Measurements from ENCODE around the gene FAM216B. TPM values are rescaled to one million over a fixed set of nuclear protein-coding genes. Genes with fewer than 3 reads are reported as not detected.

FAM216B gene
- total RNA-seq (under 0.01 and 0.26 TPM in 2 replicates), polyA plus RNA-seq (not detected in 2 replicates), polyA minus RNA-seq (ENCODE audit: low replicate concordance) (0.37 TPM in 1 of 2 replicates, not detected in the other)
- polyA plus RNA-seq (2012) = not detected in 2 replicates

DNA sequence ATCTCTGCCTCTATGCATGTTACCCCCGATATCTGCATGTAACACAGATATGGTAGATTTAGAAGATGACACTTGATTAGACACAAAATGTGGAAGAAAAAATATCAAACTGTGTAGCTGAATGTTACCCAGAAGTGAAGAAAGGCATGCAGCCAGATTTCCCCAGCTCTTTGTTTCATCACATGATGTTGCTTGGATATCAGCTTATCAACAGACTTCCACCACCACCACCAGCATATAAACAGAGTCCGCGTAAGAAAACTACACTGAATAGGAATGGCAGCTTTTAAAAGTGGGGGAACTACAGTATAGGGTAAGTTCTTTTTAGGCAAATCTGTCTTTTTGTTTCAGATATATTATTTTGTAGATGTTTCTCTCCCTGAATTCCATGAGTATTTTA is at the start of gene FAM216B:
Gene FAM216B (plus strand): TSS at position 233 of the 400 bp plus-strand sequence. CDS start 2,484 bp downstream, outside the sequence.
- Histone ChIP-seq H3K27ac (ENCODE audit: insufficient read depth, low read length) (no peak within 1 kb of the TSS), H4K20me1 (ENCODE audit: control insufficient read depth, extremely low read depth, insufficient read depth, low read length) (no peaks in the 10 kb centered on the region), H3K4me1 (ENCODE audit: control insufficient read depth, extremely low read depth, insufficient read depth, low read length) (no peaks in the 10 kb centered on the region), H3K27me3 (ENCODE audit: control insufficient read depth, insufficient read depth, low read length) (no peaks in the 10 kb centered on the region), H3K4me2 (ENCODE audit: extremely low read depth, insufficient read depth, low read length) (no peak within 1 kb of the TSS), H3K9me3 (ENCODE audit: control insufficient read depth, insufficient read depth, low read depth, low read length) (no peaks in the 10 kb centered on the region), H3K36me3 (ENCODE audit: control insufficient read depth, insufficient read depth, low read length) (no peaks in the 10 kb centered on the region), H3K79me2 (ENCODE audit: control insufficient read depth, insufficient read depth, low read length) (no peaks in the 10 kb centered on the region), H3K9ac (ENCODE audit: insufficient read depth, low read length) (no peak within 1 kb of the TSS), H3K4me3 (replicated peaks in 1 of 4; ENCODE audit: control extremely low read depth in 1 of 4, insufficient read depth in 1 of 4, low read depth in 3 of 4, low read length in 4 of 4) (no peak within 1 kb of the TSS), H2AFZ (ENCODE audit: low read length) (no peak within 1 kb of the TSS)
- peak in 1 of 2 donors; percentile 31 for DNase-seq (ENCODE audit: low read depth in 2 of 2)
- TF ChIP-seq, protein P1, sequence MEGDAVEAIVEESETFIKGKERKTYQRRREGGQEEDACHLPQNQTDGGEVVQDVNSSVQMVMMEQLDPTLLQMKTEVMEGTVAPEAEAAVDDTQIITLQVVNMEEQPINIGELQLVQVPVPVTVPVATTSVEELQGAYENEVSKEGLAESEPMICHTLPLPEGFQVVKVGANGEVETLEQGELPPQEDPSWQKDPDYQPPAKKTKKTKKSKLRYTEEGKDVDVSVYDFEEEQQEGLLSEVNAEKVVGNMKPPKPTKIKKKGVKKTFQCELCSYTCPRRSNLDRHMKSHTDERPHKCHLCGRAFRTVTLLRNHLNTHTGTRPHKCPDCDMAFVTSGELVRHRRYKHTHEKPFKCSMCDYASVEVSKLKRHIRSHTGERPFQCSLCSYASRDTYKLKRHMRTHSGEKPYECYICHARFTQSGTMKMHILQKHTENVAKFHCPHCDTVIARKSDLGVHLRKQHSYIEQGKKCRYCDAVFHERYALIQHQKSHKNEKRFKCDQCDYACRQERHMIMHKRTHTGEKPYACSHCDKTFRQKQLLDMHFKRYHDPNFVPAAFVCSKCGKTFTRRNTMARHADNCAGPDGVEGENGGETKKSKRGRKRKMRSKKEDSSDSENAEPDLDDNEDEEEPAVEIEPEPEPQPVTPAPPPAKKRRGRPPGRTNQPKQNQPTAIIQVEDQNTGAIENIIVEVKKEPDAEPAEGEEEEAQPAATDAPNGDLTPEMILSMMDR (conservative IDR thresholded peaks at IDR 0.05 in 1 of 2, IDR thresholded peaks at IDR 0.05 in 1 of 2; ENCODE audit: low read depth in 1 of 2, low read length in 2 of 2) = no peak
- TF ChIP-seq EZH2 (IDR thresholded peaks at IDR 0.05; ENCODE audit: low read length, missing control alignments) = no peak

DNA sequence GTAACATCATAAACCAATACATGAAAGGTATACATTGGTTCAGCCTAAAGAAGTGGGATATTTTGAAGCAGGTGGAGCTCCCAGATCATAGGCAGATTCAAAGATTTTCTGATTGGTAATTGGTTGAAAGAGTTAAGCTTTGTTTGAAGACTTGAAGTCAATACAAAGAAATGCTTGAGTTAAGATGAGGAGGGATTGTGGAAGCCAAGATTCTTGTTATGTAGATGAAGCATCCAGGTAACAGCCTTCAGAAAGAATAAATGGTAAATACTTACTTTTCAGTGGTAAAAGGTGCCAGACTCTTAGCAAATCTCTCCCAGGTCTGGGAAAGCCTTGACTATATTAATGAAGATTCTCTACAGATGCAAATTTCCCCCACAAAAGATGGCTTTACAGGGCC is 49.3 kb upstream of the FAM216B start:
- Histone ChIP-seq H3K27me3 (ENCODE audit: control insufficient read depth, insufficient read depth, low read length) (no peaks in the 10 kb centered on the region), H3K4me2 (ENCODE audit: extremely low read depth, insufficient read depth, low read length) (no peak overlapping the region), H3K36me3 (ENCODE audit: control insufficient read depth, insufficient read depth, low read length) (no peaks in the 10 kb centered on the region), H3K9ac (ENCODE audit: insufficient read depth, low read length) (no peak overlapping the region), H4K20me1 (ENCODE audit: control insufficient read depth, extremely low read depth, insufficient read depth, low read length) (no peaks in the 10 kb centered on the region), H3K27ac (ENCODE audit: insufficient read depth, low read length) (no peak overlapping the region), H2AFZ (ENCODE audit: low read length) (no peak overlapping the region), H3K9me3 (ENCODE audit: control insufficient read depth, insufficient read depth, low read depth, low read length) (no peaks in the 10 kb centered on the region), H3K4me1 (ENCODE audit: control insufficient read depth, extremely low read depth, insufficient read depth, low read length) (no peaks in the 10 kb centered on the region), H3K4me3 (replicated peaks in 1 of 4; ENCODE audit: control extremely low read depth in 1 of 4, insufficient read depth in 1 of 4, low read depth in 3 of 4, low read length in 4 of 4) (no peak overlapping the region), H3K79me2 (ENCODE audit: control insufficient read depth, insufficient read depth, low read length) (no peaks in the 10 kb centered on the region)
- TF ChIP-seq, protein P1 (conservative IDR thresholded peaks at IDR 0.05 in 1 of 2, IDR thresholded peaks at IDR 0.05 in 1 of 2; ENCODE audit: low read depth in 1 of 2, low read length in 2 of 2) = no peak
- no peak for TF ChIP-seq EZH2 (IDR thresholded peaks at IDR 0.05; ENCODE audit: low read length, missing control alignments)
- no peak for DNase-seq (ENCODE audit: low read depth in 2 of 2)

DNA sequence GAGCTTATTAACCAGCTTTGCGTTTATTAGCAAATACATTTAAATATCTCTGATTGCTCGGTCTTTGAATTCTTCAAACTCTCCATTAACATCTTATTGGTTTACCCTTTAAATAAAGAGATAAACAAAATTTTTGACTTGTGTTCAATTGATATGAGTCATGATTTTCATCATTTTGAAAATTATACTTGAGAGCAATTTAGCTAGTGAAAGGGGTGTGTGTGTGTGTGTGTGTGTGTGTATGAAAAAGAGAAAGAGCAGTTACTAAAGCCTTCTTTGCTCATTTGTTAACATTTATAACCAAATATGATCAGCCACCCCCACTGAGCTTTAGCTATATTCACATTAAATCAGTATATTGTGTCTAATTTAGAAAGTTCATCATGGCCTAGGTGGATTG is 48.3 kb upstream of the FAM216B start:
- Histone ChIP-seq H3K27ac (ENCODE audit: insufficient read depth, low read length) (no peak overlapping the region), H3K4me3 (replicated peaks in 1 of 4; ENCODE audit: control extremely low read depth in 1 of 4, insufficient read depth in 1 of 4, low read depth in 3 of 4, low read length in 4 of 4) (no peak overlapping the region), H4K20me1 (ENCODE audit: control insufficient read depth, extremely low read depth, insufficient read depth, low read length) (no peaks in the 10 kb centered on the region), H3K36me3 (ENCODE audit: control insufficient read depth, insufficient read depth, low read length) (no peaks in the 10 kb centered on the region), H3K9ac (ENCODE audit: insufficient read depth, low read length) (no peak overlapping the region), H3K9me3 (ENCODE audit: control insufficient read depth, insufficient read depth, low read depth, low read length) (no peaks in the 10 kb centered on the region), H2AFZ (ENCODE audit: low read length) (no peak overlapping the region), H3K79me2 (ENCODE audit: control insufficient read depth, insufficient read depth, low read length) (no peaks in the 10 kb centered on the region), H3K4me1 (ENCODE audit: control insufficient read depth, extremely low read depth, insufficient read depth, low read length) (no peaks in the 10 kb centered on the region), H3K27me3 (ENCODE audit: control insufficient read depth, insufficient read depth, low read length) (no peaks in the 10 kb centered on the region), H3K4me2 (ENCODE audit: extremely low read depth, insufficient read depth, low read length) (no peak overlapping the region)
- DNase-seq (ENCODE audit: low read depth in 2 of 2) = peak in 1 of 2 donors; percentile 74
- TF ChIP-seq, protein P1 (conservative IDR thresholded peaks at IDR 0.05 in 1 of 2, IDR thresholded peaks at IDR 0.05 in 1 of 2; ENCODE audit: low read depth in 1 of 2, low read length in 2 of 2) = no peak
- TF ChIP-seq EZH2 (IDR thresholded peaks at IDR 0.05; ENCODE audit: low read length, missing control alignments) = no peak

Measured in fibroblast of lung (primary cell).